Stimulated activated CD8-positive, alpha-beta memory T cell treated with anti-CD3 and anti-CD28 coated beads, Interleukin-4, amount 100 ng/mL, for 24 hours (primary cell): Measurements from ENCODE around the gene FBXW7.

Experiments
- DNase-seq: peaks from one replicate; pipeline ENCODE4 v3.0.0-alpha.2; 2020; ENCODE audit warnings: low read depth

The FBXW7 gene

DNA sequence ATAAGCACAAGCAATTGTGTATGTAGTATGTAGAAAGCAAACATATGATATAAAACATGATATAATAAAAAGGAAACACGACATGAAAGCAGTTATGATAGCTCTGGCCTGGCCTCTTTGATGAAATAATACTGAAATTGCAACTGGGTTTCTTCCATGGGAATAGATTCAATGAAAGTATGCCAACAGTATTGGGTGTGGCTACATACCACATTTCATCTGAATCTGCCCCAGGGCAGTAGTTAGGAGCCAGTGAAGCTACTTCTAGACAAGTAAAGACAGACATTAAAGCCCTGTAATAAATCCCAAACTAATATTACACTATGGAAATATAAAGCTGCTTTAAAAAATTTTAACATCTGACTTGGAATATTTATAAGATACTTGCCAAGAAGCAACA lies 207.3 kb downstream of the FBXW7 start:
- DNase-seq, result no peak

DNA sequence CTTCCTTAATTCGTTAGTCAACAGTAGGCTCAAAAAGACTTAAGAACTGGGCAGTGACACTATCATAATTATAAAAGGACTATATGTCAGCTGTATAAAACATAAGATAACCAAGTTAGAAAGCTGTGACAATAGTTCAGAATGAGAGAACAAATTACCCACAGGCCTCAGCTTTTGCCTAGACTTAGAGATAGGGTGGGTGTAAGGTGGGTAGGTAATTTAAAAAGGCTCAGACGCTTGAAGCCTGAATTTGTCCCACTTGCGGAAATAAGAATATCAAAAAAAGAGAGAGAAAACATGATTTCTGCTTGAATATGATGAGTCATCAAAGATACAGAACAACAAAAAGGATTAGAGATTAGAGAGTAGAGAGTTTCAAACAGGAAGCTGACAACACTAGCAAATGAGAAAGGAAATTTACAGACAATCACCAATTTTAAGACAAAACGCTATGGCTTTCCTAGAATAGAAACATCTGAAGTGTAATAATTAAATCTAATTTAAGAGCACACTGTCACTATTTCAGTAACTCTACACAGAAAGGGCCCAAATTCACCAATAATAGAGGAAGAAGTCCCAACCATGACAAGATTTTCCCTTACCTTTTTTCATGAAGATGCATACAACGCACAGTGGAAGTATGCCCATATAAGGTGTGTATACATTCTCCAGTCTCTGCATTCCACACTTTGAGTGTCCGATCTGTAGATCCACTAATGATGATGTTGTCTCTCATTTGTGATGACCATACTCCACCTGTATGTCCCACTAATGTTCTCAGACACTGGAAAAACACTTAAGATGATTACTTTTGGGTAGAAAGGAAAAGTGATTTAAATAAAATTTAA lies 208.1 kb downstream of the FBXW7 start:
- no peak for DNase-seq

DNA sequence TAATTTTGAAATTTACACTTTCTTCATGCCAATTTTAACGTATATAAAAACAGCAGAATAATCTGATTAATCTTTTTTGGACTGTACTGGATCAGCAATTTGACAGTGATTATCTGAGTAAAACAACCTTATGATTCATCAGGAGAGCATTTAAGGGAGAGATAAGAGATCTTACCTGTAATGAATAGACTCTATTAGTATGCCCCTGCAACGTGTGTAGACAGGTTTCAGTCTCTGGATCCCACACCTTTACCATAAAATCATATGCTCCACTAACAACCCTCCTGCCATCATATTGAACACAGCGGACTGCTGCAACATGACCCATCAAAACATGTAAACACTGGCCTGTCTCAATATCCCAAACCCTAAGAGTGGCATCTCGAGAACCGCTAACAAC lies 210.1 kb downstream of the FBXW7 start:
- DNase-seq, result no peak

DNA sequence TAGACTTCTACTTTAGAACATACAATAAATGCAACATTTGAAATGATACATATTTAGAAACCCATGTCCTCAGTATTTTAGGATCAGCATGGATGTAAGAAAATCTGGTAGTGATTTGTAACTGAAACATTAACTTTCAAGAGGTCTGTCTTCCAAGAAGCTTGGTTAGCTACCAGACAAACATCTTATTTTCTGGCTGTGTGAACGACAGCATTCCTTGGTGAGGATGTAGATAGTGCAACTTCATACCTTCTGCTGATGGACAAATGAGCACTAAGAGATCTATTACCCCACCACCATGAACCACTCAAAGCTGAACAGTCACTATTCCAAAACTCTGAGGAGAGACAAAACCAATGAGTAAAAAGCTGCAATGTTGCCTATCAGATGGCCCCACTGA lies 212.7 kb downstream of the FBXW7 start:
- no peak for DNase-seq

DNA sequence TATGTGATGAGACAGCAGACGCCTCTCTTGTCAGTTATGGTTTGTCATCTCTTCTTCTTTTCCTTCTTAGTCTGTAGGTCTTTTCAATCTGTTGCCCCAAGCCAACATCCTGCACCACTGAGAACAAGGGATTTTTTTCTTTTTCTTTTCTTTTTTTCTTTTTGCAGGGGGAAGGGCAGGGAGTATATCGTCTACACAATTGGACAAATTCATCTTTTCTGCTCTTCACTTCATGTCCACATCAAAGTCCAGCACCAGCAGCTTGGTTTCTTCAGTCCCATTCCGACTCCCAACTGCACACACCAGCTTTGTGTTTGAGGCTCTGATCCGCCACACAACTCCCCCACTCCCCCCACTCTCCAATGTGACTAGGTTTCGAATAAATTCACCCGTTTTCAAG lies 213.2 kb downstream of the FBXW7 start:
- no peak for DNase-seq

DNA sequence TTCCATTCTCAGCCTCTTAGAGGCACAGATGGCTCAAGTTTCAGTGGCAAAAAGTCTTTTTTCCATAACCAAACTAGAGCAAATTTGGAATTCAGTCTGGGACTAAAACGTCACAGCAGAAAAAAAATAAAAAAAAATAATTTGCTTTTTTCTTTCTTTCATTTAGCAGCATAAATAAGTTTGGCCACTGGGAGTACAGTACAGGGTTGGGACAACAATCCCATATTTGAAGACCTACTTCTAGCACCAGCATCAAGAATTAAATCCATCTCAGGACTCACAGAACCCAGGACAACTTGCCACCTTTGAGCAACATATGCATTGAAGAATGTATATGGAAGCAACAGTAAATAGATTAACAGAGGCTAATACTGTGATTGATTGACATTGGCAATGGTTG lies 214.0 kb downstream of the FBXW7 start:
- DNase-seq, result no peak

DNA sequence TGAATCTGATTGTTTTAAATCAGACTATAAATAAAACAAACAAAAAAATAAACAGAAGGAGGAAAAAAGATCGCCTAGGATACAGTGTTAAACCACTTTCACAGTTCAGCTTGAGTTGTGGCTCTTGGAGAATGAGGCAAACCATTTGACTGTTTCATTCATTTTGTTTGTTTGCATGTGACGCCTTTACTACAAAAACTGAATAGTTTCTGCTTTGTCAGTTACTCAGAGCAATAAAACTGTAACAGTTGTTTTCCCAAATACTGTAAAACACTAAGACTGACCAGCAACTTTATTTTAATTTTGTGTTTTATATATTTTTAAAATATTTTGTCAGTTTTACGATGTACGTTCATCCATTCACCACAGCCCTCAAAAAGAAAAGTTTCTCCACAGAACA lies 214.5 kb downstream of the FBXW7 start:
- no peak for DNase-seq

DNA sequence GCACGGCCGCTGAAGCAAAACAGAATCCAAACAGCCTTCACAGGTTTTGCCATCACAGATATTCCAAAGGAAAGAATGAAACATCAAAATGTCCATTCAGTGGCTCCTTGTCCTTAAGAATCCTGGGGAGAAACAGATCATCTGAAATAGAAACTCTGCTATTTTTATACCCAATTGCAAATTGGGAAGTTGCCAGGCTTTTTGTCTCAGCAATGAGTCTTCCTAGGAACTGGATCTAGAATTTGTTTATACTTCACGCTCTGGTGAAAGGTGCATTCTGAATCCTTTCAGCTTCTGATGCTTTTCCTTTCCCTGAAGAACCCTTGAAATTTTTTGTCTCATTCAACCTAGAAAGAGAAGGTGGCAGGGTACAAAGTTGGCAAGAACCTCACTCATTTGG lies 218.9 kb downstream of the FBXW7 start:
- DNase-seq, result no peak

DNA sequence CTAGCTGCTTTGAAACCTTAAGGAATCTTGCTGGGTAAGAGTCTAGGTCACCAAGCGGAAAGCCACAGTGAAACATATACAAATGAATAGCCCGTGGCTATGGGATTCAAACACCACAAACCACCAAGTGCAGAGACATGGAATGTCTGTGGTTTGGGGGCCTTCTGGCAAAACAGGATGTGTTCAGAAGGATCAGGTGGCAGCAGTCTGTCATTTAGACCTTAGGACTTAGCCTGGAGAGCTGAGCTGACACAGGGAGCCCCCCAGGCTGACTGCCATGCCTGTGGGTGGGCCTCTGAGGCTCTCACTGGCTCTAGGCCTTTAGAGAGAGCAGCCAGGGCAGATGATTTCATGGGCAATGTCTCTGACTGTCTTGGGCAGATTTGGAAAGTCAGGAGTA lies 225.6 kb downstream of the FBXW7 start:
- DNase-seq, result no peak

DNA sequence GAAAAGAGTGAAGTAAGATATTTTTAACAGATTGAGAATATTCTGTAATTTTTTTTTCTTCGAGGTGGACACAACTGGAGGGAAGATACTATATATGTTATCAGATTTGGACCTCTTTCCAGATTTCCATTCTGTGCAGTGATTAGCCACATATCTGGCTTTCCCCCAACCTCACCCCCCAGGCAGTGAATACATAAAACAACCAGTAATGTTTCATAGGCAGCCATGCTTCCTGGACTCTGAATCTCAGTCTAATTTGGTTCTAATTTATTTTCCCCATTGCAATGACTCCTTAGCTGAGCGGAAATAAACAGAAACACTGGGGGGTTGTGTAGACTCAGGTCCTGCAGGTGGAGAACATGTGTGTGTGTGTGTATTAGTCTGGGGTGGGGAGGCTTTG lies 226.5 kb downstream of the FBXW7 start:
- no peak for DNase-seq

DNA sequence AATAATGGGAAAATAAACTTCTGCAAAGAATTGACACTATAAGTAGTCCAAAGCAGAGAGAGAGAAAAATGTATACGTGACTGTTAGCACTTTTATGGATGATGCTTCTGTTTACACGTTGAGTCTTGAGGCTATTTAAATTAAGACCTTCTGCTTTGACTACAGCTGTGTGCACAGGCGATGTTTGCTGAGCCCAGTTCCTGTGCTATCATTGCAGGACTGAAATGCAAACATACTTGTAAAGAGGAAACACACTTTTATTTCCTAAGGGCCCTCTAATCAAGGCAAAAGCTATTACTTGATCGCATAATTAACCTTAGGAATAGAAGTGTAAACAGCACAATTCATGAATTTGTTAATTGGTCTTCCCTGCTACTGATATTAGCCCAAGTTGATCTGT lies 226.9 kb downstream of the FBXW7 start:
- no peak for DNase-seq

DNA sequence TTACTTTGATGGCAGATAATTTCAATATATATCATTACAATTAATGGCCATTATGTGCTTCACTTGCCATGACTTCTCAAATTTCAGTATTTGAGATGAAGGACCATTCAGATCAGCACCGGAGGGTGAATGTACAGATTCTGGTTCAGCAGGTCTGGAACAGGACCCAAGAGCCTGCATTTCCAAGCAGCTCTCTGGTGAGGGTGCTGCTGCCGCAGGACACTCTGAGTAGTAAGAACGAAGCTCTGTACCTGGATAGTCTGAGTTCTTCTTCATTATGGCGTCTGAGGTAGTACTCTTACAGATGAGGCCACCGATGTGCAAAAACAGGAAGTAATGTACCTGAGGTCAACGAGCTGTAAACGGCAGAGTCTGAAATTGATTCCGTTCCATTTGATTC lies 228.2 kb downstream of the FBXW7 start:
- DNase-seq, result no peak

DNA sequence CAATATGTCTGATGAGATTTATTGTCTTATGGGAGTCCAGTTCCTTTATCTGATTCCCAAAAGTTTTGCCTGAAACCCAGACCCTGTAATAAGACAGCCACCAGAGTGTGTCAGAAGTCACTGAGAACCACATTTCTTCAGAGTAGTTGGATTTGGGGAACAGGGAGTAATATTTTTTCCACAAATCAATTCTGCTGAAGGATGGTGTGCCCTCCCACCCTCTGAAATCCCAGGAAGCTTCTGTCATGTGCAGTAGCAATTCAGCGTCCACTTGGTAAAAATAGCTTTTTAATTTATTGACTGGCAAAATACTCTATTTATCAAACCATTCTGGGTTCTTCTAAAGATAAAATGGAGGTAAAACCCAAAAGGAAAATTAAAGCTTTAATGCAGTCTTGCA lies 229.4 kb downstream of the FBXW7 start:
- DNase-seq, result no peak

DNA sequence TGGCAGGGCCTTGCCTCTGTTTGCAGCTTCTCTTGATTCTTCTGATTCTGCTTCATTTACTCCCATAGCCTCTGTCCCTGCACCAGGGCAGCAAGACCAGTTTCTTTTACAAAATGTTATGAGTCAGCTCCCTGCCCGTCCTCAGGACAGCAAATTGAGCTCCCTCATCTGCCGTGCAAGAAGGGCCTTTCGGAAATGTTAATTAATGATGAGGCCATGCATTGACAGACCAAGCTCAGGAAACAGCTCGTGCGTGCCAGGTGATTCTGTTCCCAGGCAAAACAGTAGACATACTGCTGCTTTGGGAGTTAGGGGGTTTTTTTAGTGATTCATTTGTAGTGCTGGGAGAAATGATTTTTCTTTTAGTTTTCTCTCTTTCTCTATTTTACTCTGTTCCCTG lies 231.7 kb downstream of the FBXW7 start:
- no peak for DNase-seq

DNA sequence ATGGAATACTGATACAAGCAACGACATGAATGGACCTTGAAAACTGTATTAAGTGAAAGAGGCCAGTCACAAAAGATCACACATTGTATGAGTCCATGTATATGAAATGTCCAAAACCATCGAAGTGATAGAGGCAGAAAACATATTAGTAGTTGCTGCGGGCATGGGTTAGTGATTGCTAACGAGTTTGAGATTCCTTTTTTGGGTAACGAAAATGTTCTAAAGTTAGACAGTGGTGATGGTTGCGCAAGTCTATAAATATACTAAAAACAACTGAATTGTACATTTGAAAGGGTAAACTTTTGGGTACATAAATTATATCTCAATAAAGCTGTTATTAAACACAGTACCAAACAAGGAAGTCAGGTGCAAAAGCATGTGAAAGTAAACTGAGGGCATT lies 234.5 kb downstream of the FBXW7 start:
- DNase-seq, result no peak

DNA sequence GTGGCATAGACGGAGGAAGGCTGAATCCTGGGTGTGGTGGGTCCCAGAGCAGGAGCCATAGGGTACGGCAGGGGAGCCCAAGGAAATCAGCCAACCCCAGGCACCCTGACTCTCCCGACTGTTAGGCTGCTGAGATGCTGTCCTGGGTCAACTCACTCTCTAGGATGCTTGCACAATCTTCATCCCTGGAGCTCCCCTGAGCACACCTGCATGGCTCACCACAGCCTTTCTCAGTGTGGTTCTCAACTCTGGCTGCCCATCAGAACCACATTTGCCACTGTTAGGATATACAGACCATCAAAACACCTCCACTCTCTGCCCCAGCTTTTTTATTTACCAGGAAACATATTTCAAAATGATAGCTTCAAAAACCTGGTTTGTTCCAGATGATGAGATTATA lies 236.3 kb downstream of the FBXW7 start:
- DNase-seq, result no peak

DNA sequence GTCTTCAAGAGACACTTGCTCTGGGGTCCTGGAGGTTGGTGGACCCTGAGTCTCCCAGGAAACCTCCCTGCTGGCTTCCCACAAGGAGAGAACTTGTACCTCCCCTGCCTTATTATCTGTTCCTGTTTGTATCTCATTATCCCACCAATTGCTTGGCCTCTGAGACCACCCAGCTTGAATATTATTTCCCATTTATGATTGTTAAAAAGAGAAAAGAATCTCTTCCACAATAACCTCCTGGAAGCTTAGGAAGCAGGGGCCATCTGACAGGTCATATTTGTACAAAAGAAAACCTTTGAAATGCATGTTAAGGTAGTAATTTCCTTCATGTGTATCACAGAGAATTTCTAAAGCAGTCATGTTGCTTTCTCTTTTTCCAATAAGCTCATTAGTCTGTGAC lies 239.5 kb downstream of the FBXW7 start:
- DNase-seq, result no peak

DNA sequence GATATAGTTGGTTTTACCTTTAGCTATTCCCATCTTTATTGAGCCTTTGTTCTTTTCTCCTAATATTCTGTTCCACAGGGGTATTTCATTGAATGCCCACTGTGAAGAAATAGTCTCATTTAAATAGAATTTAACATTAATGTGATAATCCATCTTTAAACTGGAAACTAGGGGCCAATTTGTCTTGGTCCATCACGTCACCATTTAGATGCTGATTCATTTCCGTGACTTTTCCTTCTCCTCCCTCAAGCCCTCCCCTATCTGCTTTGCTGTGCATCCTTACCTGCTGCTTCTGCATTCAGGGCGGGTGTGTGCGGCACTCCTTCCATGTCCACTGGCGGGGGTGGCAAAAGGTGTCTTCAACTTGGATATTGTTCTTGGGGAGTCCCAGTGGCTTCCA lies 241.1 kb downstream of the FBXW7 start:
- DNase-seq, result no peak

DNA sequence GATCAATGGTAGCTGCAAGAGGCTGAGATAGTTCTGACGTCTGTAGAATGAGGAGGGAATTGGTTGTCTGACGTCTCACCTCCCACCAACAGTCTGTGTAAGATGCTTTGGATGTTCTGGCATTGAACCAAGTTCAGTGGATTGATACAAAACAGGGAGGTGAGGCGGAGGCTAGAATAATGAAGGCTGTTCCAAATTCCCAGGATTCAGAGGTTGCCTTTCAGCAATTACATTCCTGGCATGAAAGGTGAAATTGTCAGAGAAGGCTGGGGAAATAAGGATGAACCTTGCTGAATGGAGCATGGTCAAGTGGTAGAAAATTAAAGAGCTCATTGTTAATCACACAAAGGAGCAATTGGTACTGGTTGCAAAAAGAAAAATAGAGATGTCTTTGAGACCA lies 241.6 kb downstream of the FBXW7 start:
- no peak for DNase-seq

DNA sequence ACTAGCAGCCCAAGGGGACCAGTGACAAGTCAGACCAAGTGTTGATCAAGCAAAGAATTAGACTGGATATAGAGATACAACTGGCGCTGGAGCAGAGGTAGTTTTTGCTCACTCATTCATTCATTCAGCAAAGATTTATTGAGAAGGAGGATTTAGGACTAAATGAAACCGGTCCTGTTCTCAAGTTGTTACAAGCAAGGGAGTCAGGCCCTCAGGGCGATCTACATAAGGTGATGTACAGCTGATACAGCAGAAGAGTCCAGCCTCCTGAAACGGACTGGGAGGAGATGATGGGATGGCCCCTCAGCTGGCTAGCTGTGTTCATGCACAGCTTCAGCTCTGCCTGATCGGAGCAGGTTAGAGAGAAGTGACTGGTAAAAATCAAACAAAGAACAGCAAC lies 242.4 kb downstream of the FBXW7 start:
- no peak for DNase-seq

DNA sequence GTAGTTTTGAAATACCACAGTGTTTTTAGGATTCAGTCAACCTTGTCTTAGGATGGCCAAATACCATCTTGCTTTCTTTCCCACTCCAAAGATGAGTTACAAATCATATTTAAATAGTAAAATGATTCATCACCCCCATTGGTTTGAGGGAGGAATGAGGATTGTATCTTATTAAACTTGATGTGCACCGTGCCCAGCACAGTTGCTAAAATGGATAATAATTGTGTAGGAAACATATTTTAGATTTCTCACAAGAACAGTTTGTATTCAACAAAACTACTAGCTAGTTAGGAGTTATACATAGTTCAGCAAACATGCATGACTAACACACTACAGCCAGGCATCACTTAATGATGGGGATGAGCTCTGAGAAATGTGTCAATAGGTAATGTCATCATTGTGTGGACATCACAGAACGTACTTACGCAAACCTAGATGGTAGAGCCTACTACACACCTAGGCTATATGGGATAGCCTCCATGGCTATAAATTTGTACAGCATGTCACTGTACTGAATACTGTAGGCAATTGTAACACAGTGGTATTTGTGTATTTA lies 245.4 kb downstream of the FBXW7 start:
- no peak for DNase-seq

DNA sequence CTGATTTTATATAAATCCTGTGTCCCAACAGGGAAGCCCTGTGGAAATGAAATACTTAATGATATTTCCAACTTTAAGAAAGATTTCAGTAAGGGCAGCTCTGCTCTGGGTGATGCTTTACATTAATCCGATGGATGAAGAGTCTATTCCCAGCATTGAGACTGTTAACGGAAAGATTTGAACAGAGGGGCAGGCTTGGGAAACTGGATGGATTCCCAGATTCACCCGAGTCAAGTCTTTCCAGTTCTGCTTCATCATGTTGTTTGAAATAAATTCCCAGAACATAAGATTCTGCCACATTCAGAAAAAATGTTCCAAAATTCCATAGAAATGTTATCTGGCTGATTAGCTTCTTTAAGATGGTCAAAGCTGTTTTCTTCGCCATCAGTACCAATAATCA lies 246.0 kb downstream of the FBXW7 start:
- no peak for DNase-seq

DNA sequence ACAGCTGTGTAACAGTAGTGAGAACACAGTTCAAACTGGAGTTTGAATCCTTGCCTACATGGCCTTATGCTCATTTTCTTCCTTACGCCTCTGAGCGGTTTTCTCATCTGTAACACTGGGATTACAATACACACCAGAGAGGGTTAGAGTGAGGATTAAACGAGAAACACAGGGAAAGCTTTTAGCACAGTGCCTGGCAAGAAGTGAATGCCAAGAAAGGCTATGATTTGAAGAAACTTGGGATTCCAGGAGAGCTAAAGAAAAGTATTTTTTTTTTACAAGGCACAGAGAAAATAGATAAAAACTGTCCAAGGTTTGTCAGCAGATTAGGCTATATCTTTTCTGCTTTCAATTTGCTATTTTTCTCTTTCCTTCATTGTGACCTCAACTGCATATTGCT lies 246.4 kb downstream of the FBXW7 start:
- DNase-seq, result no peak

DNA sequence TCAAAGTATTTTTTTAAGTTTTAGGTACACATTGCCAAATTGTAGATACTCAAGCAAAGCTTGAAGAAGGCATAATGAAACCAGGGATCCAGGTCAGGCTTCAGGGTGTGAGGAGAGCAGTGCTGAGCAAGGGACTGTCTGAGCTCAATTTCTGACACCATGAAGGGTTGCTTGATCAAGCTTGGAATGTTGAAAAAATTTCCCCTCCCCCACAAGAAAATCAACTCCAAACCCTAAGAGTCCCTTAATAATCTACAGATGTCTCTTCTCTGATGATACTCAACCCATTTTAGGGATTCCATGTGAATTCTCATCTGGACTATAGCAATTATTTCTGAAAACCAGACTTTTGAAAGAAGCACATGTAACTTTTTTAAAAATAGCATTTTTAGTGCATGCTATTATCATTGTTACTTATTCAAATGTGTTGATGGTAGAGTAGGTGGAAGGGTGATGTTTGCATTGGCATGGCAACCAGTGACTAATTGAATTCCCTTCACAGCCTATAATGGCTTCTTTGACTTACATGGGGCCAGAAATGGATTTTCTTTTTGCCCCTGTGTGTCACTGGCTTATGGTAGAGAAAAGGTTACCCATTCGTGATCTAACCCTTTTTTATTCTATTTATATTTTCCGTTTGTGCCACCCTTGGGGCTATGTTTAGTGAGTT lies 252.0 kb downstream of the FBXW7 start:
- no peak for DNase-seq
